HCT116 (cell line): ENCODE results near the gene TMEM123. TPM values are rescaled to one million over a fixed set of nuclear protein-coding genes. Genes with fewer than 3 reads are reported as not detected.

ENCODE experiments used
- ATAC-seq: fragments of 200-7000 bp; cut with Tn5 transposase; 2 replicates; pipeline ENCODE4 v1.9.1; 2020; ENCODE audit warnings: mild to moderate bottlenecking, moderate library complexity
- BruUV-seq: library from RNA; stranded (reverse); fragments of 400-500 nt; replicated peaks from 2 replicates; lab custom pipeline; 2021; lab: Mats Ljungman, UMichigan
- CTCF ChIA-PET: fragments of 300-600 bp; sonication (Branson Sonifier 250); formaldehyde crosslinking; loops from one replicate; lab custom pipeline; 2021; ENCODE audit warnings: antibody characterized with exemption; lab: Charles Lee
- POLR2A ChIA-PET: fragments of 300-600, 350-600 bp; sonication (Branson Sonifier 250); formaldehyde crosslinking; loops from one replicate; lab custom pipeline; 2021; ENCODE audit warnings: antibody characterized with exemption; lab: Charles Lee
- RAD21 ChIA-PET, 2 experiments: fragments of 300-600 bp; sonication (Branson Sonifier 250); formaldehyde crosslinking; loops; one replicate each; lab custom pipeline; 2023; ENCODE audit warnings: low total read pairs in 2 of 2; ENCODE audit not compliant: uncharacterized antibody in 2 of 2, unreplicated experiment in 2 of 2, low non-redundant PET in 1 of 2; lab: Charles Lee
- DNase-seq: peaks from one replicate; pipeline ENCODE4 v3.0.0-alpha.2; 2010; ENCODE audit warnings: low read depth, low spot score
- H2AFZ ChIP-seq: fragments of 200-600 bp; shearing (Covaris generic), sonication (generic); 2 replicates; pipeline ENCODE4 v1.6.1; 2017; ENCODE audit warnings: low read depth, mixed run types, mixed read lengths, antibody characterized with exemption, low read length; ENCODE audit not compliant: poor library complexity, severe bottlenecking
- H3K27ac ChIP-seq: 2 replicates; pipeline ENCODE4 v1.5.1; 2012; ENCODE audit warnings: low read depth, low read length
- H3K27me3 ChIP-seq: fragments of 200-600 bp; sonication (generic); 2 replicates; pipeline ENCODE4 v1.6.1; 2016; ENCODE audit warnings: mixed run types, low read length, mixed read lengths; ENCODE audit not compliant: insufficient read depth
- H3K36me3 ChIP-seq, 2 experiments: fragments of 200-500 bp in 1 of 2; fragments of 200-600 bp in 1 of 2; sonication (Bioruptor generic) in 1 of 2; sonication (generic) in 1 of 2; 2 replicates each; pipeline versions ENCODE4 v1.5.1 to v1.6.1; 2014 to 2016; ENCODE audit warnings: low read length in 2 of 2, inconsistent platforms in 1 of 2, mixed read lengths in 1 of 2, mixed run types in 1 of 2; ENCODE audit not compliant: insufficient read depth in 2 of 2, control insufficient read depth in 1 of 2
- H3K4me1 ChIP-seq, 2 experiments: fragments of 200-600 bp in 1 of 2; sonication (generic) in 1 of 2; 2 replicates each; pipeline versions ENCODE4 v1.5.1 to v1.6.1; 2012 to 2017; ENCODE audit warnings: low read length in 2 of 2, inconsistent platforms in 1 of 2, mild to moderate bottlenecking in 1 of 2, mixed read lengths in 1 of 2, mixed run types in 1 of 2, moderate library complexity in 1 of 2; ENCODE audit not compliant: insufficient read depth in 2 of 2, control insufficient read depth in 1 of 2
- H3K4me2 ChIP-seq: fragments of 200-600 bp; sonication (generic); 2 replicates; pipeline ENCODE4 v1.6.1; 2017; ENCODE audit warnings: mixed run types, low read length, mixed read lengths
- H3K4me3 ChIP-seq, 2 experiments: fragments of 200-600 bp in 1 of 2; sonication (generic) in 1 of 2; replicated peaks in 1 of 2; 2 replicates each; pipeline ENCODE4 v1.5.1; 2011 to 2016; ENCODE audit warnings: low read length in 2 of 2, control low read depth in 1 of 2, low read depth in 1 of 2, mild to moderate bottlenecking in 1 of 2, mixed read lengths in 1 of 2, mixed run types in 1 of 2
- H3K79me2 ChIP-seq: fragments of 200-600 bp; sonication (generic); 2 replicates; pipeline ENCODE4 v1.6.1; 2017; ENCODE audit warnings: mild to moderate bottlenecking, mixed run types, low read length, moderate library complexity, mixed read lengths; ENCODE audit not compliant: insufficient read depth
- H3K9ac ChIP-seq: fragments of 200-600 bp; sonication (generic); 2 replicates; pipeline ENCODE4 v1.6.1; 2016; ENCODE audit warnings: low read length, mixed read lengths
- H3K9me2 ChIP-seq: fragments of 200-600 bp; sonication (generic), shearing (Covaris generic); 2 replicates; pipeline ENCODE4 v1.6.1; 2017; ENCODE audit warnings: mixed run types, mild to moderate bottlenecking, moderate library complexity; ENCODE audit not compliant: insufficient read depth
- H3K9me3 ChIP-seq, 2 experiments: fragments of 200-500 bp in 1 of 2; fragments of 200-600 bp in 1 of 2; sonication (Bioruptor generic) in 1 of 2; sonication (generic) in 1 of 2; 2 replicates each; pipeline ENCODE4 v1.6.1; 2014 to 2017; ENCODE audit warnings: low read length in 2 of 2, mixed read lengths in 2 of 2, inconsistent platforms in 1 of 2, low read depth in 1 of 2, mild to moderate bottlenecking in 1 of 2, mixed run types in 1 of 2, moderate library complexity in 1 of 2; ENCODE audit not compliant: control insufficient read depth in 1 of 2, insufficient read depth in 1 of 2
- H4K20me1 ChIP-seq: fragments of 200-600 bp; sonication (generic), shearing (Covaris generic); 2 replicates; pipeline ENCODE4 v1.6.1; 2017; ENCODE audit warnings: mixed run types, mild to moderate bottlenecking, moderate library complexity; ENCODE audit not compliant: insufficient read depth
- CBX3 ChIP-seq: IDR thresholded peaks from 2 replicates; pipeline ENCODE4 v1.6.1; 2012; ENCODE audit warnings: low read depth
- CEBPB ChIP-seq: IDR thresholded peaks from 2 replicates; pipeline ENCODE4 v1.6.1; 2012; ENCODE audit warnings: low read depth
- CTCF ChIP-seq, 3 experiments: fragments of 200-600 bp in 1 of 3; sonication (generic) in 1 of 3; IDR thresholded peaks in 2 of 3; conservative IDR thresholded peaks in 1 of 3; 2 replicates each; pipeline ENCODE4 v1.5.1; 2012 to 2017; ENCODE audit warnings: low read depth in 2 of 3, low read length in 2 of 3, antibody characterized with exemption in 1 of 3, borderline replicate concordance in 1 of 3, control low read depth in 1 of 3, mild to moderate bottlenecking in 1 of 3, mixed read lengths in 1 of 3, mixed run types in 1 of 3, moderate library complexity in 1 of 3; ENCODE audit not compliant: insufficient read depth in 1 of 3
- EZH2 ChIP-seq: fragments of 200-600 bp; sonication (generic); IDR thresholded peaks from 2 replicates; pipeline ENCODE4 v1.6.1; 2017; ENCODE audit warnings: antibody characterized with exemption, mixed run types
- POLR2A ChIP-seq: IDR thresholded peaks from 2 replicates; pipeline ENCODE4 v1.7.0; 2011; ENCODE audit warnings: borderline replicate concordance; ENCODE audit not compliant: insufficient read depth, insufficient read length; ENCODE audit errors: extremely low read depth
- POLR2AphosphoS5 ChIP-seq: IDR thresholded peaks from 2 replicates; pipeline ENCODE4 v1.6.1; 2011; ENCODE audit warnings: mild to moderate bottlenecking, low read depth, low read length, moderate library complexity
- SIN3A ChIP-seq: IDR thresholded peaks from 2 replicates; pipeline ENCODE4 v1.6.1; 2012; ENCODE audit warnings: low read depth
- TCF7L2 ChIP-seq: IDR thresholded peaks from 2 replicates; pipeline ENCODE4 v1.7.0; 2011; ENCODE audit warnings: borderline replicate concordance, inconsistent platforms; ENCODE audit not compliant: insufficient read depth, insufficient read length; ENCODE audit errors: extremely low read depth
- intact Hi-C: fragments of 100-400 bp; cut with micrococcal nuclease; formaldehyde crosslinking; loops from 2 replicates; pipeline ENCODE4 v1.10.0; 2022
- total RNA-seq: library from RNA; stranded (reverse); gene quantifications from one replicate; pipeline ENCODE4 v1.2.1, GENCODE V29; 2021; ENCODE audit not compliant: unreplicated experiment

TMEM123 gene
- total RNA-seq, 1 experiment from 2014 or later, result 217 TPM

GRCh38 chr11:102387043-102387781 lies 65.4 kb downstream of the TMEM123 start:
- no peak for DNase-seq
- intact Hi-C loops, result no loop called here
- Histone ChIP-seq H2AFZ (no peak overlapping the region), H3K36me3 (peaks cover 0 to 8% of the 10 kb centered on the region in 2 experiments; a peak in 1 of 4 replicates), H3K27me3 (no peaks in the 10 kb centered on the region), H3K27ac (no peak overlapping the region), H4K20me1 (no peaks in the 10 kb centered on the region), H3K9ac (no peak overlapping the region), H3K9me3 (no peaks in the 10 kb centered on the region), H3K4me3 (no peak overlapping the region), H3K4me2 (no peak overlapping the region), H3K9me2 (no peaks in the 10 kb centered on the region), H3K79me2 (no peaks in the 10 kb centered on the region; the same call in 1 of the 2 replicates), H3K4me1 (no peaks in the 10 kb centered on the region; a peak in 1 of 4 replicates)
- RAD21 ChIA-PET, result no interaction called here
- POLR2A ChIA-PET, result no interaction called here
- BruUV-seq, result no TSS peak
- ATAC-seq, result no peak
- CTCF ChIA-PET, result no interaction called here
- TF ChIP-seq CEBPB, result no peak
- no peak for TF ChIP-seq POLR2A

GRCh38 chr11:102386136-102386734 lies 66.3 kb downstream of the TMEM123 start:
- ATAC-seq (no peak), DNase-seq (no peak)
- Histone ChIP-seq H3K4me2 (no peak overlapping the region), H3K36me3 (peaks cover 0 to 8% of the 10 kb centered on the region in 2 experiments; a peak in 1 of 4 replicates), H4K20me1 (no peaks in the 10 kb centered on the region), H3K4me1 (no peaks in the 10 kb centered on the region; a peak in 1 of 4 replicates), H3K27ac (no peak overlapping the region), H3K9me2 (no peaks in the 10 kb centered on the region), H3K4me3 (no peak overlapping the region), H3K79me2 (no peaks in the 10 kb centered on the region; the same call in 1 of the 2 replicates), H3K9ac (no peak overlapping the region), H2AFZ (no peak overlapping the region), H3K9me3 (no peaks in the 10 kb centered on the region), H3K27me3 (no peaks in the 10 kb centered on the region)
- TF ChIP-seq TCF7L2, result no peak
- no peak for TF ChIP-seq CBX3
- no peak for TF ChIP-seq EZH2
- no peak for TF ChIP-seq SIN3A
- no peak for TF ChIP-seq POLR2AphosphoS5
- no peak for TF ChIP-seq CTCF (IDR thresholded peaks at IDR 0.05 in 2 of 3, conservative IDR thresholded peaks at IDR 0.05 in 1 of 3; ENCODE audit: borderline replicate concordance in 1 of 3, insufficient read depth in 1 of 3, low read depth in 2 of 3, low read length in 2 of 3)
- intact Hi-C loops, result no loop called here
- ChIA-PET POLR2A (no interaction called here), RAD21 (no interaction called here), CTCF (no interaction called here)
- BruUV-seq, result no TSS peak
